Brain microvascular endothelial cell (primary cell): ENCODE data around the gene GDF3.

ENCODE experiments used
- DNase-seq: peaks from one replicate; pipeline ENCODE4 v3.0.0-alpha.2; 2020
- H3K27ac ChIP-seq: fragments of 250-450 bp; sonication (Bioruptor Pico); 2 replicates; pipeline ENCODE4 v1.5.1; 2020; ENCODE audit warnings: mild to moderate bottlenecking, moderate library complexity
- H3K27me3 ChIP-seq: fragments of 250-450 bp; sonication (Bioruptor Pico); replicated peaks from 2 replicates; pipeline ENCODE4 v1.5.1; 2020; ENCODE audit warnings: mild to moderate bottlenecking
- H3K36me3 ChIP-seq: fragments of 250-450 bp; sonication (Bioruptor Pico); replicated peaks from 2 replicates; pipeline ENCODE4 v1.5.1; 2020; ENCODE audit warnings: mild to moderate bottlenecking
- H3K4me3 ChIP-seq: 2 replicates; pipeline ENCODE4 v1.5.1; 2011; ENCODE audit warnings: low read depth, mild to moderate bottlenecking, control low read depth, low read length, moderate library complexity
- CTCF ChIP-seq: IDR thresholded peaks from 2 replicates; pipeline ENCODE4 v1.5.1; 2011; ENCODE audit warnings: low read depth, mild to moderate bottlenecking, moderate library complexity, low read length, control low read depth, inconsistent platforms; ENCODE audit errors: missing control alignments
- in situ Hi-C: cut with HindIII; loops from 2 replicates; pipeline ENCODE4 v1.10.0; 2017; ENCODE audit warnings: low sequenced_read_pairs, low pct_ligation_motif_present

The GDF3 gene

GRCh38 chr12:7666595-7666994 is 29.0 kb downstream of the GDF3 start:
- TF ChIP-seq CTCF, result no peak
- Histone ChIP-seq H3K27me3 (no peaks in the 10 kb centered on the region), H3K36me3 (no peaks in the 10 kb centered on the region), H3K4me3 (no peak overlapping the region), H3K27ac (no peak overlapping the region)
- in situ Hi-C loops, result no loop called here
- DNase-seq, result no peak

- H3K4me3 ChIP-seq, result no peak overlapping the region
- no peaks in the 10 kb centered on the region for H3K27me3 ChIP-seq
- TF ChIP-seq CTCF, result no peak
- H3K36me3 ChIP-seq, result no peaks in the 10 kb centered on the region
- no peak overlapping the region for H3K27ac ChIP-seq
- no peak for DNase-seq
- in situ Hi-C loops, result no loop called here
These were observed 33.8 kb downstream of the GDF3 start for GRCh38 chr12:7661741-7662140.

DNA sequence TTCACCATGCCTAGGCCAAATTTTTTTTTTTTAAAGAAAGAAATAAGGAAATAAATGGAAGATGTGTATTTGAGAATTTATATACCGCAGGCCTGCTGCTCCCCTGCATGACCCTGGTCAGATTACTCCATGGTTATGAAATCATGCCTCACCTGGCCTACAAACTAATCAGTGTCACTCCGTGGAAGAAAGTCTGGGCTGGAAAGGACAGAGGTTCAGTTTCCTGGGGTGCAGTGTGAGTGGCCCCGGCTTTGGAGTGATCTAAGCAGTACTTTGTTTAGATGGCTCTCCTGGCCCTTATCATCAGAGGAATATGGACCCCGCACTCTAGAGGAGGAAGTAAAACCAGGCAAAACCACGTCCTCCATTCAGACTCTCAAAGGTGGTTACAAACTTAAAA is 39.5 kb downstream of the GDF3 start:
- H3K27ac ChIP-seq, result no peak overlapping the region
- H3K27me3 ChIP-seq, result no peaks in the 10 kb centered on the region
- H3K36me3 ChIP-seq, result no peaks in the 10 kb centered on the region
- in situ Hi-C loops, result no loop called here
- no peak for TF ChIP-seq CTCF
- no peak overlapping the region for H3K4me3 ChIP-seq
- DNase-seq, result no peak

DNA sequence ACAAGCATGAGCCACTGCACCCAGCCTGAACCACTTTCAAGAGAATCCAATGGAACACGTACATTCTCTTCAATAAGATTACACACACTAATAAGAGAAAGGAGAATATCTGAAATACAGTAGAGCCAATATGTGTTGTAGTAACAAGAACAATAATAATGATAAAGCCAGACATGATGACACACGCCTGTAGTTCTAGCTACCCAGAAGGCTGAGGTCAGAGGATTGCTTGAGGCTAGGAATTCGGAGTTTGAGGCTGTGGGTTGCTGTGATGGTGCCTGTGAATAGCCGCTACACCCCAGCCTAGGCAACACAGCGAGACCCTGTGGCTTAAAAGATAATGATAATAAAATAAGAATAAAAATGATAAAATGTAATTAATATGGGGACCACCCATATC is 45.5 kb downstream of the GDF3 start:
- in situ Hi-C loops, result no loop called here
- H3K36me3 ChIP-seq, result no peaks in the 10 kb centered on the region
- H3K27ac ChIP-seq, result no peak overlapping the region
- no peaks in the 10 kb centered on the region for H3K27me3 ChIP-seq
- DNase-seq, result no peak
- H3K4me3 ChIP-seq, result no peak overlapping the region
- TF ChIP-seq CTCF, result no peak

DNA sequence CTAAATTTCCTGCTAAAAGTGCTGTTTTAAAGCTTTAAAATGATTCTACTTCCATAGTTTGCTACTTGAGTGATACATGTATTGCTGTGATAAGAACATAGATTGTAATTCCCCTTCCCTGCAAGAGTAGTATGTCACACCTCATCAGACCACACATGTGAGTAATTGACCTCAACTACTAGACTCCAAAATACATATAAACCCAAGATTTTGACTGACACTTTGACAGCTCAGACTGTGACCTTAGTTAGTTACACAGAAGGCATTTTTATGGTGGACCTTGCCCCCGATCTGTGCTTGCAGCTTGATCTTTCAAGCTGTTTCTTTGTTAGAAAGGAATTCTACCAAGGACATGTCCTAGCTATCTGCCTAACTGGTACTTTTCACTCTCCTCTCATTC is 48.5 kb downstream of the GDF3 start:
- Histone ChIP-seq H3K27me3 (no peaks in the 10 kb centered on the region), H3K27ac (no peak overlapping the region), H3K4me3 (no peak overlapping the region), H3K36me3 (no peaks in the 10 kb centered on the region)
- no peak for DNase-seq
- in situ Hi-C loops, result no loop called here
- TF ChIP-seq CTCF, result no peak

GRCh38 chr12:7646178-7646475 is 49.4 kb downstream of the GDF3 start:
- DNase-seq, result no peak
- in situ Hi-C loops, result no loop called here
- H3K4me3 ChIP-seq, result no peak overlapping the region
- no peaks in the 10 kb centered on the region for H3K27me3 ChIP-seq
- no peaks in the 10 kb centered on the region for H3K36me3 ChIP-seq
- H3K27ac ChIP-seq, result no peak overlapping the region
- no peak for TF ChIP-seq CTCF
